A673 (cell line): Measurements from ENCODE around the gene RHOG.

Experiments used
- CTCF ChIP-seq: fragments of 300-800, 200-600 bp; sonication (generic); conservative IDR thresholded peaks from 2 replicates; pipeline ENCODE4 v1.5.1; 2017; ENCODE audit warnings: low read depth, mild to moderate bottlenecking, antibody characterized with exemption, low read length, moderate library complexity, mixed read lengths
- EZH2 ChIP-seq: fragments of 200-600 bp; sonication (generic); IDR thresholded peaks from 2 replicates; pipeline ENCODE4 v1.6.1; 2017; ENCODE audit warnings: borderline replicate concordance, low read depth, mild to moderate bottlenecking, mixed read lengths, antibody characterized with exemption, low read length; ENCODE audit not compliant: poor library complexity, severe bottlenecking

- TF ChIP-seq CTCF (no peak), EZH2 (no peak)
Observed at GRCh38 chr11:3827434-3828186, 13.1 kb downstream of the RHOG start.
